ENCODE data around the gene PALM. TPM values are rescaled to one million over a fixed set of nuclear protein-coding genes. Genes with fewer than 3 reads are reported as not detected.
"Not testable (repeated sequence)": the region's sequence is repeated elsewhere in the genome, so short reads cannot be mapped to it uniquely, and the experiment has no call there.

Gene PALM, protein sequence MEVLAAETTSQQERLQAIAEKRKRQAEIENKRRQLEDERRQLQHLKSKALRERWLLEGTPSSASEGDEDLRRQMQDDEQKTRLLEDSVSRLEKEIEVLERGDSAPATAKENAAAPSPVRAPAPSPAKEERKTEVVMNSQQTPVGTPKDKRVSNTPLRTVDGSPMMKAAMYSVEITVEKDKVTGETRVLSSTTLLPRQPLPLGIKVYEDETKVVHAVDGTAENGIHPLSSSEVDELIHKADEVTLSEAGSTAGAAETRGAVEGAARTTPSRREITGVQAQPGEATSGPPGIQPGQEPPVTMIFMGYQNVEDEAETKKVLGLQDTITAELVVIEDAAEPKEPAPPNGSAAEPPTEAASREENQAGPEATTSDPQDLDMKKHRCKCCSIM
- under 1 TPM in 1 of 6 donors, not detected in 5; 0.35 TPM for polyA plus RNA-seq (ENCODE audit: low read depth in 6 of 6)

DNA sequence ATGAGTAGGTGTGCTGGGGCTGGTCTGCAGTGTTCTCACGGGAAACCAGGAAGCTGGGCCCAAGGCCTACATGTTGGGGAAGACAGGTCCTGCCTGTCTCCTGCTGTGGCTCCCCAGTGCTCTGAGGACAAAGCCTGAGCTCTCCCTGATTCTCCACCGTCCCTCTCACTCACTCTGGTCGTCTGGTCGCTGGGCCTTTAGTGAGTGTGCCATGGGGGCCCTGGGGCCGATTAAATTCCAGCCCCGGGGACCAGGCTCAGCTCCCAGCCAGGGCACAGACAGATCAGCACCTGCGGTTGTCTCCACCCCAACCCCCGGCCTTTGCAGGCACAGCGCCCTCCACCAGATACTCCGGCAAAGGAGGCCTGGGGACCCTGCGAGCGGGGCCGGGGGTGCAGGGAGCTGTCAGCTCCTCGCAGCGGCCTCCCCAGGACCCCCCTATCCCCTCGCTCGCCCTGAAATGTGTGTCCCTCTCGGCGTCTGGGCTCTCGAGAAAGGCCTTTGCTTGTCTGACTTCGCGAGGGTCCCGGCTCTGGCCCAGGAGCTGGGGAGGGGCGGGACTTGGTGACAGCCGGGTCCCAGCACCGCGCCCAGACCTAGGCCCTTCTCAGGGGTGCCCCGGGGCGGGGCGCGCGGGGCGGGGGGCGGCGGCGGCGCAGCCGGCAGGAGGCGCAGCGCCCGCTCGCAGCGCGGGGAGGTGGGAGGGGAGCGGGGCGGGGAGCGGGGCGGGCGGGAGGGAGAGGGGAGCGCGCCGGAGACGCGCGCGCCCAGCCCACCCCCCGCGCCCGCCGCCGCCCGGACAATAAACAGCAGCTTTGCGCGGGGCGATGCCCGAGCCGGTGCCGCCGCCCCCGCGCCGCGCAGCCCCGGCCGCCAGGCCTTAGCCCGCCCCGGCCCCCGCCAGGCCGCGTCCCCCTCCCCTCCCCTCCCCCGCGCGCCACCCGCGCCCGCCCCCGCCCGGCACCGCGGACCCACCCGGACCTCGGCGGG, at the start of gene PALM:
Gene PALM (plus strand): TSS at position 782 of the 990 bp plus-strand sequence. CDS start 212 bp downstream, outside the sequence.
- Mint-ChIP-seq H3K27me3 (peaks cover 11 to 44% (median 17%) of the 10 kb centered on the region in 3 donors), H3K36me3 (peaks cover 0 to 3% of the 10 kb centered on the region in 2 donors), H3K27ac (no peak within 1 kb of the TSS), H3K9me3 (peaks cover 0 to 5% (median 3%) of the 10 kb centered on the region in 7 donors), H3K4me3 (peak within 1 kb of the TSS in 7 of 8 donors; percentile 19 to 56 (median 43)), H3K4me1 (peaks cover 3 to 9% (median 4%) of the 10 kb centered on the region in 3 donors)
- DNase-seq (no peak), ATAC-seq (ENCODE audit: low read depth in 2 of 2) (no peak)

DNA sequence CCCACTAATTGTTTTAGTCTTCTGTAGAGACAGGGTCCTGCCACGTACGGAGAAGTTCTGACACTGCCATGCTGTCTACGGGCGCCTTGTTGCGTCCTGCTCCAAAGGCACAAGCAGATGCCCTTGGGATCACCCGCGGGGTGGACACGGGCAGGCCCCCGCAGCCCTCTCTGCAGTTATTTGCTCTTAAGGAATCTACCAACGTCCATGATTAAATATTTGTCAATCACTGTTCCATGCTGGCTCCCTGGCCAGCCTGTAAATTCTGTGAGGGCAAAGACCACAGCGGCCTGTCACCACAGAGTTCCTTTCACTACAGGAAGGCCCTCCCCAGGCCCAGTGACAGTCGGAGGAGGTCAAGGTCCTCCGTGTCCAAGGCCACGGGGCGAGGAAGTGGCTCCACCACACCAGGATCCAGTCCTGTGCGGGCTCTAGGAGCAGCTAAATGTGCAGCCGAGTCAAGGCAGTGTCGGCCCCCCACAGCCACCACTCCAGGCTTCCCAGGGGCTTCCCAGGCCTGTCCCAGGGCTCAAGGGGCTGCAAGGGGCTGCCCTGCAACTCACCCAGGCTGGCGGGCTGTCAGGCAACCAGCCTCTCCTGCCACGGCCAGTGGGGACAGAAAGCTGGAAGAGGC, 47.8 kb upstream of the PALM start:
- ATAC-seq (ENCODE audit: low read depth in 2 of 2), result no peak
- Mint-ChIP-seq H3K9me3 (no peaks in the 10 kb centered on the region), H3K36me3 (no peaks in the 10 kb centered on the region), H3K27me3 (no peaks in the 10 kb centered on the region), H3K4me3 (peak overlapping the region; percentile 93 to 100 (median 98)), H3K4me1 (peaks cover 28 to 59% (median 53%) of the 10 kb centered on the region in 3 donors), H3K27ac (peak overlapping the region; percentile 89 to 99 (median 98))
- no peak for DNase-seq

DNA sequence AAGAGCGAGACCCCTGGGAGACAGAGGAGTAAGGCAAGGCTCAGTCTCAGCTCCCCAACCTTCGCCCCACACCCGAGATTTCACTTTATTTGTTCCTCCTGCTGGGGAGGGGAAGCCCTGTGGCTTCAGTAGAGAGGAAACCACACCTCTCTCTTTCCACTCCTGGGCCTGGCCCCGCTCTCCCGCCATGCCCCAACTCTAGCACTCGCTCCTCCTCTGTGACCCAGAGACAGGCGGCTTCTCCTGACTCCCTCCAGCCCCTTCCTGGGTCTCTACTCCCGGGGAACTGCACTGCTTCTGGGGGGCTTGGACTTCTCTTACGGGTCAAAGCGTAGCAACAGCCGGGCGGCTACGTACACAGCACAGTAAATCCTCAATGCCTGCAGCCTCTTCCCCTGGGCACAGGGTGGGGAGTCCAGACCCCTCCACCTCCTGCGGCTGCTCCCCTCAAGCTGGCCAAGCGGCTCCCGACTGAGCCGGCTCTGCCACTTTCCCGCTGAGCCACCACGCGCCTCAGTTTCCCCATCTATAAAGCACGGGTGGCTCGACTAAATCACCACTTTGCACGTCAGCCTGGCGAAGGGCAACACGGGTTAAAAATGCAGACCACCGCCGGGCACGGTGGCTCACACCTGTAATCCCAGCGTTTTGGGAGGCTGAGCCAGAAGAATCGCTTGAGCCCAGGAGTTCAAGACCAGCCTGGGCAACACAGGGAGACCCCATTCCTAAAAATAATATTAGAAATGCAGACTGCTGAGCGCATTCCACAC, 47.1 kb upstream of the PALM start:
- peaks cover 23 to 52% (median 48%) of the 10 kb centered on the region in 3 donors for H3K4me1 Mint-ChIP-seq
- peak overlapping the region; percentile 93 to 100 (median 98) for H3K4me3 Mint-ChIP-seq
- peak; percentile 66 for DNase-seq
- peak overlapping the region; percentile 89 to 99 (median 98) for H3K27ac Mint-ChIP-seq
- H3K27me3 Mint-ChIP-seq, result peaks cover 0 to under 1% (median 0%) of the 10 kb centered on the region in 3 donors
- H3K9me3 Mint-ChIP-seq, result no peaks in the 10 kb centered on the region
- ATAC-seq (ENCODE audit: low read depth in 2 of 2), result peak; percentile 52 to 53
- H3K36me3 Mint-ChIP-seq, result no peaks in the 10 kb centered on the region

DNA sequence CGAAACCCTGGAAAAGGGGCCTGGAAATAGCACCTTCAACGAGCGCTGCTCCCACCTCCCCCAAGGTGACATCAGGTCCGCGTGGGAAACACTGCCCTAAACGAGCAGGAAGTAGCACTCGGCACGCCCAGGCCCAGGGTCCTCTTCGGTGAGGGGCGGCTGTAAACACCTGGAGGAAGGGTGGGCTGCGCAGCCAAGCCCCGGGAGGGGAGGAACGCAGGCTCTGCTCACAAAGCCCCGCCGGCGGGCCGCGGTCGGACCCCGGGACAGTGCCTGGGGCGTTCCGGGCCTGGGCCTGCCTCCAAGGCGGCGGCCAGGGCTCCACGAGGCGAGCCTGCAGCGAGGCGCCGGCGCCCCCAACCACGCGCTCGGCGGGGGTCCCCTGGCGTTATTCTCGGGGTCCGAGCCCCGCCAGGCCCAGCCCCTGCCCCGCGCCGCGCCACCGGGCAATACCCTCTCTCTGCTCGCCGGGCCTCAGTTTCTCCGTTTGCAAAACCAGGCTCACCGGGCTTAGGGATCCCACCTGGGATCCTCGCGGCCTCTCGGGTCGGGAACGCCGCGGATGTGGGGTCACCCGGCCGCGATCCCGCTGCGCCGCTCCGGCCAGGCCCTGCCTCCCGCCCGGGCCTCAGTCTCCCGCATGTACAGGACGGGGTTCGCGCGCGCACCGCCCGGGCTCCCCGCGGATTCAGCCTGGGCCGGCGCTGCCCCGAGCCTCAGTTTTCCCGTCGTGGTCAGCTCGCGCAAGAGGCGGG, 46.4 kb upstream of the PALM start:
- Mint-ChIP-seq H3K4me3 (peak overlapping the region; percentile 93 to 100 (median 98)), H3K36me3 (no peaks in the 10 kb centered on the region), H3K27me3 (peaks cover 0 to 6% (median 0%) of the 10 kb centered on the region in 3 donors), H3K27ac (peak overlapping the region; percentile 89 to 99 (median 98)), H3K9me3 (no peaks in the 10 kb centered on the region), H3K4me1 (peaks cover 23 to 52% (median 45%) of the 10 kb centered on the region in 3 donors)
- peak; percentile 39 to 45 for ATAC-seq (ENCODE audit: low read depth in 2 of 2)
- DNase-seq, result peak; percentile 73

DNA sequence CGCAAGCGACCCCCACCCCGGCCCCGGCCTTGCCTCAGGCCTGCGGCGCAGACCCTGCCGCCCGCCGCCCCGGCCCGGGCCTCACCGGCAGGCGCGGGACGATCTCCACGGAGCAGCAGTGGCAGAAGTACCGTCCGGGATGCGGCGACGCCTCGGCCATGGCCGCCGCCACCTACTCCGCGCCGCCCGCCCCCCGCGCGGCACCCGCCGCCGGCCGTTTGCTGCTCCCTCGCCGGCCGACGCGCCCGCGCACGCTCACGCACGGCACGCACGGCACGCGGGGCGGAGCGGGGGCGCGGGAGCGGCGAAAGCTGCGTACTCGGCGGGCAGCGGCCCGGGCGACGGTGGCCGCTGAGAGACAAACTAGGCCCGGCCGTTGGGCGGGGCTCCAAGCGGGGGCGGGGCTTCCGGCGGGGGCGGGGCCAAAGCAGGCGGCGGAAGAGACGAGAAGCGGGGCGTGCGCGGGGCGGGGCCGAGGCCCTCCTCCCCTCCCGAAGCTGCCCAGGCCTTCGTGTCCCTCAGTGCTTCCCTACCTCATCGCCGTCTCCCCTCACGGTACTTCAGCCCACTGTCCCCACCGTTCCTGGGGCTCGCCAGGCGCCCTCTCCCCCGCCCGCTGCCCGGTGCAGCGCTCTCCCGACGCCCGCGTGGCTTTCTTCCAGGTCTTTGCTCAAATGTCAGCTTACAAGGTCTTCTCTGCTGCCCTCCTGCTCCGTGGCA, 45.6 kb upstream of the PALM start, which contains the start of gene RNF126:
Gene RNF126 (minus strand): TSS at position 253 of the 720 bp plus-strand sequence. CDS start 93 bp downstream, at position 160.
- H3K4me3 Mint-ChIP-seq, result peak within 1 kb of the TSS; percentile 93 to 100 (median 98)
- ATAC-seq (ENCODE audit: low read depth in 2 of 2), result peak; percentile 44 to 62
- peaks cover 23 to 52% (median 42%) of the 10 kb centered on the region in 3 donors for H3K4me1 Mint-ChIP-seq
- H3K27me3 Mint-ChIP-seq, result peaks cover 0 to 10% (median 0%) of the 10 kb centered on the region in 3 donors
- peak within 1 kb of the TSS; percentile 89 to 99 (median 98) for H3K27ac Mint-ChIP-seq
- H3K36me3 Mint-ChIP-seq, result no peaks in the 10 kb centered on the region
- peak; percentile 88 for DNase-seq
- H3K9me3 Mint-ChIP-seq, result no peaks in the 10 kb centered on the region

DNA sequence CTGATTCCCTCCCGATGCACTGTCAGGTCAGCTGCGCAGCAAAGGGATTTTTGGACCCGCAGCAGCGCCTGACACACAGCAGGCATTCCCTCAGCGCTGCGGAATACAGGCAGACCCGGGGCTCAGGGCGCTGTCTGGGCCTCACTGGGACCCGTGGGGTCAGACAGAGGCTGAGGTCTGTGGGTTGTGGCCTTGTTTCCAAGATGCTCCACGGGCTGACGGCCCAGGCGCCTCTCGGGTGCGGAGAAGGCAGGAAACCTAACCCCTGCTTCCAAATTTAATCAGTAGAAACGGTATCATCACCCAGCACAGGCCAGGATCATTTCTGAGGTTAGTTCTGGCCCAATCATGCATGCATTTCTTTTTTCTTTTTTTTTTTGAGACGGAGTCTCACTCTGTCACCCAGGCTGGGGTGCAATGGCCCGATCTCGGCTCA, 45.0 kb upstream of the PALM start:
- Mint-ChIP-seq H3K4me1 (peaks cover 23 to 48% (median 42%) of the 10 kb centered on the region in 3 donors), H3K9me3 (no peaks in the 10 kb centered on the region), H3K4me3 (peak overlapping the region; percentile 77 to 97 (median 85)), H3K27ac (peak overlapping the region; percentile 72 to 97 (median 90)), H3K36me3 (no peaks in the 10 kb centered on the region), H3K27me3 (peaks cover 0 to 10% (median 0%) of the 10 kb centered on the region in 3 donors)
- no peak for ATAC-seq (ENCODE audit: low read depth in 2 of 2)
- DNase-seq, result no peak

DNA sequence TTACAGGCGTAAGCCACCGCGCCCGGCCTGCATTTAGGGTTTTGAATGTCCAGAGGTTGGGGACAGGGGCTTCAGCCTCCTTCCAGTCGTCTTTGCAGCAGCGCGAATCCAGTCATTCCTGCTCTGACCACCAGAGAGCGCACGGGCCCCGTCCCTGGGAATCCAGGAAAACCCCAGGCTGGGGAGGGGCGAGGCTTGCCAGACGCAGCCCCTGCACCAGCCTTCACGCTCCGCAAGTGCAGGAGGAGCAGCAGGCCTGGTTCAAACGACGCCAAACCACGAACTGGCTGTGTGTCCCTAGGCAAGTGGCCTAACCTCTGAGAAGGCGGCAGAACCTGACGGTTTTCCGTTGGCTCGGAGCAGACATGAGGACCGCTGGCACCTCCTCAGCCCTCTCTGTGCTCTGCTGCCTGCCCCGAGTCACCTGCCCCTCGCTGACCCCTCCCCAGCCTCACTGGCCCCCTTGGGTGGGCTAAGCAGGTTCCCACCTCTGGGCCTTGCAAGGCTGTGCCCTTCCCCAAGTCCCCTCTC, 43.8 kb upstream of the PALM start:
- Mint-ChIP-seq H3K36me3 (no peaks in the 10 kb centered on the region), H3K27me3 (peaks cover 0 to 16% (median 5%) of the 10 kb centered on the region in 3 donors)
- ATAC-seq (ENCODE audit: low read depth in 2 of 2), result peak; percentile 10 to 15

DNA sequence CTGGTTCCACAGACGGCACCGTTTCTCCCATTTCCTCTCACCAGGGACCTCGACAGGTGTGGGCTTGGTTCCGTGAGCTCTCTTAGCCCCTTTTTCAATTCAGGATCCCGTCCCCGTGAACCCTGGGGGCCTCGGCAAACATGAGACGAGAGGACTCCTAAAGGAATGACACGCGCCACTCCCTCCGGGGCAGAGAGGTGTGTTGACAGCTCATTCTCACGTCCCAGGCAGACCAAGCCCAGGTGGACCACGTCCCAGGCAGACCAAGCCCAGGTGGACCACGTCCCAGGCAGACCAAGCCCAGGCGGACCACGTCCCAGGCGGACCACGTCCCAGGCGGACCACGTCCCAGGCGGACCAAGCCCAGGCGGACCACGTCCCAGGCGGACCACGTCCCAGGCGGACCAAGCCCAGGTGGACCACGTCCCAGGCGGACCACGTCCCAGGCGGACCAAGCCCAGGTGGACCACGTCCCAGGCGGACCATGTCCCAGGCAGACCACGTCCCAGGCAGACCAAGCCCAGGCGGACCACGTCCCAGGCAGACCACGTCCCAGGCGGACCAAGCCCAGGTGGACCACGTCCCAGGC, 41.7 kb upstream of the PALM start:
- peak overlapping the region in 1 of 8 donors; percentile 15 for H3K4me3 Mint-ChIP-seq
- not testable (repeated sequence) for DNase-seq; ATAC-seq (ENCODE audit: low read depth in 2 of 2); H3K36me3 Mint-ChIP-seq; H3K9me3 Mint-ChIP-seq
- peak overlapping the region in 1 of 6 donors; percentile 70 for H3K27ac Mint-ChIP-seq
- H3K4me1 Mint-ChIP-seq, result peaks cover 7 to 22% (median 22%) of the 10 kb centered on the region in 3 donors
- peaks cover 0 to 16% (median 5%) of the 10 kb centered on the region in 3 donors for H3K27me3 Mint-ChIP-seq

More for the DNA sequence above, 43.8 kb upstream of the PALM start:
- H3K27ac Mint-ChIP-seq, result peak overlapping the region in 5 of 6 donors; percentile 39 to 92 (median 75)
- H3K9me3 Mint-ChIP-seq, result peaks cover 0 to 3% (median 0%) of the 10 kb centered on the region in 7 donors
- H3K4me3 Mint-ChIP-seq, result peak overlapping the region; percentile 60 to 97 (median 76)
- peak; percentile 73 for DNase-seq
- peaks cover 23 to 42% (median 37%) of the 10 kb centered on the region in 3 donors for H3K4me1 Mint-ChIP-seq

DNA sequence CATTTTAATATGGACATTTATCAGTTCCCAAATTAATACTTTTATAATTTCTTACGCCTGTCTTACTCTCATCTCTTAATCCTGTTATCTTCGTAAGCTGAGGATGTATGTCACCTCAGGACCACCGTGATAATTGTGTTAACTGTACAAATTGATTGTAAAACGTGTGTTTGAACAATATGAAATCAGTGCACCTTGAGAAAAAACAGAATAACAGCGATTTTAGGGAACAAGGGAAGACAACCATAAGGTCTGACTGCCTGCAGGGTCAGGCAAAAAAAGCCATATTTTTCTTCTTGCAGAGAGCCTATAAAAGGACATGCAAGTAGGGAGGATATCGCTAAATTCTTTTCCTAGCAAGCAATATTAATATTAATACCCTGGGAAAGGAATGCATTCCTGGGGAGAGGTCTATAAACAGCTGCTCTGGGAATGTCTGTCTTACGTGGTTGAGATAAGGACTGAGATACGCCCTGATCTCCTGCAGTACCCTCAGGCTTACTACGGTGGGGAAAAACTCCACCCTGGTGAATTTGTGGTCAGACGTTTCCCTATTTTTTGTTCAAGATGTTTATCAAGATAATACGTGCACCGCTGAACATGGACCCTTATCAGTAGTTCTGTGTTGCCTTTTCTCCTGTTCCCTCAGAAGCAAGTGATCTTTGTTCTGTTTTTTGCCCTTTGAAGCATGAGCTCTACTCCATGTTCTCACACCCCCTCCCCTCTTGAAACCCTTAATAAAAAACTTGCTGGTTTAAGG, 39.9 kb upstream of the PALM start:
- H3K36me3 Mint-ChIP-seq; DNase-seq; ATAC-seq (ENCODE audit: low read depth in 2 of 2); H3K9me3 Mint-ChIP-seq: not testable (repeated sequence)
- Mint-ChIP-seq H3K27ac (peak overlapping the region in 3 of 6 donors; percentile 12 to 71 (median 29)), H3K4me1 (peaks cover 4 to 18% (median 16%) of the 10 kb centered on the region in 3 donors), H3K4me3 (peak overlapping the region in 2 of 8 donors; percentile 41 to 61), H3K27me3 (peaks cover 5 to 21% (median 7%) of the 10 kb centered on the region in 3 donors)
